Astrocyte (in vitro differentiated cells and primary cell): ENCODE data around the gene COPB1. TPM values are rescaled to one million over a fixed set of nuclear protein-coding genes. Genes with fewer than 3 reads are reported as not detected.

ENCODE experiments used
- DNase-seq: peaks from one replicate; pipeline ENCODE4 v3.0.0-alpha.2; 2010; ENCODE audit warnings: low read depth
- FAIRE-seq: peaks from 2 replicates; lab custom pipeline; 2011; peaks lifted over from hg19 to GRCh38; lab: Jason Lieb, UNC
- H2AFZ ChIP-seq: 2 replicates; pipeline ENCODE4 v1.6.0; 2012; ENCODE audit warnings: low read depth, low read length, inconsistent platforms
- H3K27ac ChIP-seq: 2 replicates; pipeline ENCODE4 v1.5.1; 2011; ENCODE audit warnings: low read depth, low read length, inconsistent platforms
- H3K27me3 ChIP-seq: 2 replicates; pipeline ENCODE4 v1.6.0; 2011; ENCODE audit warnings: low read length, inconsistent platforms; ENCODE audit not compliant: insufficient read depth
- H3K36me3 ChIP-seq: 2 replicates; pipeline ENCODE4 v1.5.1; 2011; ENCODE audit warnings: low read length, inconsistent platforms; ENCODE audit not compliant: insufficient read depth
- H3K4me1 ChIP-seq: 2 replicates; pipeline ENCODE4 v1.5.1; 2011; ENCODE audit warnings: low read length, inconsistent platforms; ENCODE audit not compliant: insufficient read depth
- H3K4me2 ChIP-seq: 2 replicates; pipeline ENCODE4 v1.6.0; 2012; ENCODE audit warnings: low read length, inconsistent platforms
- H3K4me3 ChIP-seq: 2 replicates; pipeline ENCODE4 v1.5.1; 2011; ENCODE audit warnings: low read depth, mild to moderate bottlenecking, low read length, inconsistent platforms; ENCODE audit not compliant: insufficient read depth
- H3K79me2 ChIP-seq: 2 replicates; pipeline ENCODE4 v1.6.0; 2012; ENCODE audit warnings: mild to moderate bottlenecking, low read length, inconsistent platforms; ENCODE audit not compliant: insufficient read depth
- H3K9ac ChIP-seq: 2 replicates; pipeline ENCODE4 v1.6.0; 2012; ENCODE audit warnings: mild to moderate bottlenecking, low read length, inconsistent platforms
- H3K9me3 ChIP-seq: 2 replicates; pipeline ENCODE4 v1.5.1; 2012; ENCODE audit warnings: low read depth, mild to moderate bottlenecking, low read length, inconsistent platforms; ENCODE audit not compliant: insufficient read depth
- H4K20me1 ChIP-seq: 2 replicates; pipeline ENCODE4 v1.6.0; 2012; ENCODE audit warnings: low read length, inconsistent platforms; ENCODE audit not compliant: insufficient read depth
- H3K27ac Mint-ChIP-seq: one replicate; pipeline ENCODE4 v1.8.0; 2021; ENCODE audit warnings: mild to moderate bottlenecking, mixed read lengths; ENCODE audit not compliant: unreplicated experiment
- H3K27me3 Mint-ChIP-seq: one replicate; pipeline ENCODE4 v1.8.0; 2021; ENCODE audit warnings: low read depth, mixed read lengths; ENCODE audit not compliant: unreplicated experiment
- H3K36me3 Mint-ChIP-seq: one replicate; pipeline ENCODE4 v1.8.0; 2021; ENCODE audit warnings: low read depth, mixed read lengths; ENCODE audit not compliant: unreplicated experiment
- H3K4me1 Mint-ChIP-seq: one replicate; pipeline ENCODE4 v1.8.0; 2021; ENCODE audit warnings: low read depth, mixed read lengths; ENCODE audit not compliant: unreplicated experiment
- H3K4me3 Mint-ChIP-seq: one replicate; pipeline ENCODE4 v1.8.0; 2021; ENCODE audit warnings: mild to moderate bottlenecking, moderate library complexity, mixed read lengths; ENCODE audit not compliant: unreplicated experiment
- H3K9me3 Mint-ChIP-seq: one replicate; pipeline ENCODE4 v1.8.0; 2021; ENCODE audit warnings: mild to moderate bottlenecking, mixed read lengths; ENCODE audit not compliant: unreplicated experiment
- EZH2 ChIP-seq: IDR thresholded peaks from 2 replicates; pipeline ENCODE4 v1.6.1; 2012; ENCODE audit warnings: mild to moderate bottlenecking, low read length, inconsistent platforms; ENCODE audit not compliant: insufficient read depth
- total RNA-seq: library from RNA; stranded (reverse); gene quantifications from 2 replicates; pipeline ENCODE4 v1.2.1, GENCODE V29; 2021
- TF ChIP-seq, protein P1 (sequence below): IDR thresholded peaks from 2 replicates; pipeline ENCODE4 v1.5.1; 2011; ENCODE audit warnings: low read depth, mild to moderate bottlenecking, inconsistent platforms, low read length, moderate library complexity; ENCODE audit not compliant: insufficient read depth

Gene COPB1
- total RNA-seq, 1 donor from 2014 or later = 223 TPM

- no peak overlapping the region for H3K4me2 ChIP-seq
- no peak overlapping the region for H3K4me3 ChIP-seq
- no peaks in the 10 kb centered on the region for H3K79me2 ChIP-seq
- H3K27me3 Mint-ChIP-seq = no peaks in the 10 kb centered on the region
- peaks cover 6% of the 10 kb centered on the region for H4K20me1 ChIP-seq
- H3K36me3 ChIP-seq = peaks cover 36% of the 10 kb centered on the region
- H3K27ac ChIP-seq = peak overlapping the region; percentile 30
- H3K4me1 Mint-ChIP-seq = peaks cover 1% of the 10 kb centered on the region
- H3K9me3 ChIP-seq = no peaks in the 10 kb centered on the region
- no peaks in the 10 kb centered on the region for H3K27me3 ChIP-seq
- no peak overlapping the region for H3K27ac Mint-ChIP-seq
- no peak overlapping the region for H3K9ac ChIP-seq
- FAIRE-seq (peak; percentile 39), DNase-seq (no peak)
- no peak for TF ChIP-seq EZH2
- TF ChIP-seq, protein P1, sequence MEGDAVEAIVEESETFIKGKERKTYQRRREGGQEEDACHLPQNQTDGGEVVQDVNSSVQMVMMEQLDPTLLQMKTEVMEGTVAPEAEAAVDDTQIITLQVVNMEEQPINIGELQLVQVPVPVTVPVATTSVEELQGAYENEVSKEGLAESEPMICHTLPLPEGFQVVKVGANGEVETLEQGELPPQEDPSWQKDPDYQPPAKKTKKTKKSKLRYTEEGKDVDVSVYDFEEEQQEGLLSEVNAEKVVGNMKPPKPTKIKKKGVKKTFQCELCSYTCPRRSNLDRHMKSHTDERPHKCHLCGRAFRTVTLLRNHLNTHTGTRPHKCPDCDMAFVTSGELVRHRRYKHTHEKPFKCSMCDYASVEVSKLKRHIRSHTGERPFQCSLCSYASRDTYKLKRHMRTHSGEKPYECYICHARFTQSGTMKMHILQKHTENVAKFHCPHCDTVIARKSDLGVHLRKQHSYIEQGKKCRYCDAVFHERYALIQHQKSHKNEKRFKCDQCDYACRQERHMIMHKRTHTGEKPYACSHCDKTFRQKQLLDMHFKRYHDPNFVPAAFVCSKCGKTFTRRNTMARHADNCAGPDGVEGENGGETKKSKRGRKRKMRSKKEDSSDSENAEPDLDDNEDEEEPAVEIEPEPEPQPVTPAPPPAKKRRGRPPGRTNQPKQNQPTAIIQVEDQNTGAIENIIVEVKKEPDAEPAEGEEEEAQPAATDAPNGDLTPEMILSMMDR = peak; percentile 81
- H3K9me3 Mint-ChIP-seq = no peaks in the 10 kb centered on the region
- H3K4me3 Mint-ChIP-seq = no peak overlapping the region
- no peak overlapping the region for H2AFZ ChIP-seq
- H3K36me3 Mint-ChIP-seq = peaks cover 11% of the 10 kb centered on the region
- peaks cover 5% of the 10 kb centered on the region for H3K4me1 ChIP-seq
Measured at GRCh38 chr11:14454861-14455632, 44.6 kb downstream of the COPB1 start.

- Mint-ChIP-seq H3K27me3 (no peaks in the 10 kb centered on the region), H3K4me1 (peaks cover 15% of the 10 kb centered on the region)
- FAIRE-seq = no peak
Measured at GRCh38 chr11:14451825-14452224, 47.8 kb downstream of the COPB1 start.

More at GRCh38 chr11:14451825-14452224, 47.8 kb downstream of the COPB1 start:
- no peak overlapping the region for H3K27ac Mint-ChIP-seq
- no peaks in the 10 kb centered on the region for H3K79me2 ChIP-seq
- TF ChIP-seq EZH2 = no peak
- TF ChIP-seq, protein P1 = no peak
- no peaks in the 10 kb centered on the region for H3K27me3 ChIP-seq
- no peak for DNase-seq
- peaks cover 2% of the 10 kb centered on the region for H3K9me3 Mint-ChIP-seq
- H3K36me3 Mint-ChIP-seq = peaks cover 7% of the 10 kb centered on the region
- H3K4me3 Mint-ChIP-seq = no peak overlapping the region
- no peak overlapping the region for H2AFZ ChIP-seq
- H3K27ac ChIP-seq = no peak overlapping the region
- H4K20me1 ChIP-seq = peaks cover 2% of the 10 kb centered on the region
- H3K9me3 ChIP-seq = no peaks in the 10 kb centered on the region
- H3K9ac ChIP-seq = no peak overlapping the region
- peaks cover 9% of the 10 kb centered on the region for H3K4me1 ChIP-seq
- no peak overlapping the region for H3K4me3 ChIP-seq
- peak overlapping the region; percentile 28 for H3K4me2 ChIP-seq
- peaks cover 11% of the 10 kb centered on the region for H3K36me3 ChIP-seq
